DOHH2 (cell line): ENCODE measurements around the gene ATP5F1C.

ENCODE experiments used
- EZH2phosphoT487 ChIP-seq: fragments of 200-600 bp; sonication (generic); IDR thresholded peaks from 2 replicates; pipeline ENCODE4 v1.6.1; 2017; ENCODE audit warnings: borderline replicate concordance, mild to moderate bottlenecking, antibody characterized with exemption, low read length, moderate library complexity, mixed read lengths
- TF ChIP-seq, protein P1 (sequence below): fragments of 200-600 bp; sonication (generic); IDR thresholded peaks from one replicate; pipeline ENCODE4 v1.5.1; 2014; ENCODE audit warnings: antibody characterized with exemption, mild to moderate bottlenecking, low read depth, low read length; ENCODE audit not compliant: poor library complexity, severe bottlenecking

- TF ChIP-seq, protein P1, sequence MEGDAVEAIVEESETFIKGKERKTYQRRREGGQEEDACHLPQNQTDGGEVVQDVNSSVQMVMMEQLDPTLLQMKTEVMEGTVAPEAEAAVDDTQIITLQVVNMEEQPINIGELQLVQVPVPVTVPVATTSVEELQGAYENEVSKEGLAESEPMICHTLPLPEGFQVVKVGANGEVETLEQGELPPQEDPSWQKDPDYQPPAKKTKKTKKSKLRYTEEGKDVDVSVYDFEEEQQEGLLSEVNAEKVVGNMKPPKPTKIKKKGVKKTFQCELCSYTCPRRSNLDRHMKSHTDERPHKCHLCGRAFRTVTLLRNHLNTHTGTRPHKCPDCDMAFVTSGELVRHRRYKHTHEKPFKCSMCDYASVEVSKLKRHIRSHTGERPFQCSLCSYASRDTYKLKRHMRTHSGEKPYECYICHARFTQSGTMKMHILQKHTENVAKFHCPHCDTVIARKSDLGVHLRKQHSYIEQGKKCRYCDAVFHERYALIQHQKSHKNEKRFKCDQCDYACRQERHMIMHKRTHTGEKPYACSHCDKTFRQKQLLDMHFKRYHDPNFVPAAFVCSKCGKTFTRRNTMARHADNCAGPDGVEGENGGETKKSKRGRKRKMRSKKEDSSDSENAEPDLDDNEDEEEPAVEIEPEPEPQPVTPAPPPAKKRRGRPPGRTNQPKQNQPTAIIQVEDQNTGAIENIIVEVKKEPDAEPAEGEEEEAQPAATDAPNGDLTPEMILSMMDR: no peak
- TF ChIP-seq EZH2phosphoT487: no peak
These were observed 32.9 kb upstream of the ATP5F1C start for GRCh38 chr10:7755103-7755502.
